Endothelial cell of umbilical vein (primary cell): ENCODE data around the gene EXOC3L1. TPM values are rescaled to one million over a fixed set of nuclear protein-coding genes. Genes with fewer than 3 reads are reported as not detected.

ENCODE experiments used
- BruUV-seq: library from RNA; stranded (reverse); fragments of 400-500 nt; replicated peaks from 2 replicates; lab custom pipeline; 2021; lab: Mats Ljungman, UMichigan
- CTCF ChIA-PET: fragments of 300-600, 350-600 bp; sonication (Branson Sonifier 250); formaldehyde crosslinking; loops from one replicate; lab custom pipeline; 2021; ENCODE audit warnings: antibody characterized with exemption, inconsistent platforms; lab: Charles Lee
- POLR2A ChIA-PET: fragments of 300-600, 350-600 bp; sonication (Branson Sonifier 250); formaldehyde crosslinking; loops from one replicate; lab custom pipeline; 2021; ENCODE audit warnings: antibody characterized with exemption, inconsistent platforms; lab: Charles Lee
- DNase-seq: peaks from one replicate; pipeline ENCODE4 v3.0.0-alpha.2; 2011; ENCODE audit warnings: low read depth, low spot score
- FAIRE-seq: peaks from 2 replicates; lab custom pipeline; 2011; peaks lifted over from hg19 to GRCh38; lab: Jason Lieb, UNC
- H2AFZ ChIP-seq: 2 replicates; pipeline ENCODE4 v1.6.0; 2012; ENCODE audit warnings: low read depth, low read length, control low read depth, inconsistent platforms
- H3K27ac ChIP-seq: 2 replicates; pipeline ENCODE4 v1.5.1; 2011; ENCODE audit warnings: low read depth, mild to moderate bottlenecking, control low read depth, low read length, moderate library complexity; ENCODE audit not compliant: insufficient read depth
- H3K27me3 ChIP-seq, 2 experiments: 2 replicates each; pipeline versions ENCODE4 v1.6.0 to v1.6.1; 2011; ENCODE audit warnings: low read length in 2 of 2, mixed read lengths in 1 of 2; ENCODE audit not compliant: control insufficient read depth in 2 of 2, insufficient read depth in 2 of 2
- H3K36me3 ChIP-seq, 2 experiments: 2 replicates in 1 of 2; 3 replicates in 1 of 2; pipeline ENCODE4 v1.5.1; 2011; ENCODE audit warnings: low read length in 2 of 2, mild to moderate bottlenecking in 1 of 2, moderate library complexity in 1 of 2; ENCODE audit not compliant: control insufficient read depth in 2 of 2, insufficient read depth in 2 of 2; ENCODE audit errors: extremely low read depth in 1 of 2
- H3K4me1 ChIP-seq: 3 replicates; pipeline ENCODE4 v1.5.1; 2011; ENCODE audit warnings: mild to moderate bottlenecking, low read length; ENCODE audit not compliant: control insufficient read depth, insufficient read depth; ENCODE audit errors: extremely low read depth
- H3K4me2 ChIP-seq: 2 replicates; pipeline ENCODE4 v1.6.1; 2011; ENCODE audit warnings: low read length, control low read depth, mixed read lengths; ENCODE audit not compliant: insufficient read depth
- H3K4me3 ChIP-seq, 3 experiments: fragments of 200-600 bp in 1 of 3; sonication (generic), shearing (Covaris generic) in 1 of 3; replicated peaks in 1 of 3; 2 replicates each; pipeline ENCODE4 v1.5.1; 2011 to 2016; ENCODE audit warnings: control low read depth in 3 of 3, low read length in 3 of 3, mild to moderate bottlenecking in 2 of 3, inconsistent platforms in 1 of 3, low read depth in 1 of 3, moderate library complexity in 1 of 3; ENCODE audit not compliant: insufficient read depth in 1 of 3
- H3K79me2 ChIP-seq: 2 replicates; pipeline ENCODE4 v1.6.0; 2012; ENCODE audit warnings: low read length, inconsistent platforms; ENCODE audit not compliant: control insufficient read depth, insufficient read depth
- H3K9ac ChIP-seq: replicated peaks from 2 replicates; pipeline ENCODE3; 2011; ENCODE audit warnings: low read length, control low read depth; ENCODE audit not compliant: insufficient read depth; ENCODE audit errors: extremely low read depth
- H3K9me1 ChIP-seq: replicated peaks from 3 replicates; pipeline ENCODE4 v1.6.0; 2011; ENCODE audit warnings: mild to moderate bottlenecking, low read length; ENCODE audit not compliant: control insufficient read depth, insufficient read depth; ENCODE audit errors: extremely low read depth
- H3K9me3 ChIP-seq: replicated peaks from 2 replicates; pipeline ENCODE4 v1.5.1; 2012; ENCODE audit warnings: low read length, inconsistent platforms; ENCODE audit not compliant: control insufficient read depth, insufficient read depth
- H4K20me1 ChIP-seq: replicated peaks from 2 replicates; pipeline ENCODE3; 2011; ENCODE audit warnings: mild to moderate bottlenecking, low read length; ENCODE audit not compliant: control insufficient read depth, insufficient read depth; ENCODE audit errors: extremely low read depth
- EZH2 ChIP-seq: IDR thresholded peaks from 2 replicates; pipeline ENCODE4 v1.6.1; 2012; ENCODE audit warnings: borderline replicate concordance, low read depth, mild to moderate bottlenecking, moderate library complexity, low read length, inconsistent platforms; ENCODE audit not compliant: severe bottlenecking
- FOS ChIP-seq: IDR thresholded peaks from 2 replicates; pipeline ENCODE4 v1.6.1; 2011; ENCODE audit warnings: mild to moderate bottlenecking, low read length, moderate library complexity, borderline replicate concordance; ENCODE audit not compliant: insufficient read depth
- GATA2 ChIP-seq: IDR thresholded peaks from 2 replicates; pipeline ENCODE4 v1.7.0; 2011; ENCODE audit warnings: low read depth, mild to moderate bottlenecking, moderate library complexity, mixed read lengths, low read length; ENCODE audit not compliant: insufficient read length, insufficient read depth
- JUN ChIP-seq: IDR thresholded peaks from 2 replicates; pipeline ENCODE4 v1.6.1; 2011; ENCODE audit warnings: borderline replicate concordance, low read depth; ENCODE audit not compliant: insufficient read length, insufficient read depth
- POLR2A ChIP-seq: IDR thresholded peaks from 2 replicates; pipeline ENCODE4 v1.6.1; 2012; ENCODE audit warnings: low read depth, mild to moderate bottlenecking, control low read depth, low read length
- POLR2AphosphoS5 ChIP-seq: IDR thresholded peaks from 2 replicates; pipeline ENCODE4 v1.6.1; 2012; ENCODE audit warnings: low read depth, mild to moderate bottlenecking, control low read depth, low read length, moderate library complexity; ENCODE audit not compliant: insufficient read depth
- dilution Hi-C: fragments of 300-500 bp; cut with MboI; formaldehyde crosslinking; loops from one replicate; pipeline ENCODE4 v1.15.0; 2019; ENCODE audit warnings: low sequenced_read_pairs; ENCODE audit not compliant: extremely low pct_ligation_motif_present
- intact Hi-C: fragments of 100-400 bp; cut with micrococcal nuclease; formaldehyde crosslinking; loops from one replicate; pipeline ENCODE4 v1.10.0; 2022
- polyA plus RNA-seq, 4 experiments: library from polyadenylated mRNA; depleted of rRNA in 3 of 4; stranded (reverse) in 3 of 4; unstranded in 1 of 4; fragments of >200 nt; gene quantifications; 2 replicates each; pipeline versions ENCODE4 v1.2.1 to v1.2.3, GENCODE V29; 2011 to 2012; ENCODE audit warnings: missing spikeins in 1 of 4
- total RNA-seq: library from RNA; stranded (reverse); gene quantifications from 2 replicates; pipeline ENCODE4 v1.2.3, GENCODE V29; 2021
- TF ChIP-seq, protein P1 (sequence below), 2 donors: IDR thresholded peaks; 1 replicate in 1 of 2; 2 replicates in 1 of 2; pipeline ENCODE4 v1.5.1; 2011; ENCODE audit warnings: low read length in 2 of 2, mild to moderate bottlenecking in 2 of 2, moderate library complexity in 2 of 2, control low read depth in 1 of 2, inconsistent platforms in 1 of 2, low read depth in 1 of 2; ENCODE audit not compliant: insufficient read depth in 1 of 2; ENCODE audit errors: extremely low read depth in 1 of 2
- TF ChIP-seq, protein P2 (sequence below): IDR thresholded peaks from 2 replicates; pipeline ENCODE4 v1.6.1; 2011; ENCODE audit not compliant: insufficient read depth, insufficient read length

Gene EXOC3L1
- total and polyA plus RNA-seq, 2 donors (not counting 3 experiments of a cell fraction or from before 2014, with no cell fraction given), result 10.8 to 11.6 TPM

- H3K4me3 ChIP-seq, result peak within 1 kb of the TSS; percentile 25 to 56 (median 30)
These were observed 39.0 kb downstream of the EXOC3L1 start, which contains the start of gene B3GNT9 for GRCh38 chr16:67150833-67151396. Gene B3GNT9 (minus strand): TSS chr16:67150998. CDS start chr16:67150485, 513 bp downstream.

GRCh38 chr16:67150047-67150832 is 39.7 kb downstream of the EXOC3L1 start:
- Histone ChIP-seq H3K79me2 (no peaks in the 10 kb centered on the region), H3K9me3 (no peaks in the 10 kb centered on the region), H3K27ac (no peak overlapping the region), H3K4me1 (peaks cover 3% of the 10 kb centered on the region), H3K4me3 (peak overlapping the region; percentile 25 to 56 (median 30)), H3K4me2 (peak overlapping the region; percentile 57), H2AFZ (peak overlapping the region; percentile 87), H3K9ac (peak overlapping the region; percentile 39), H4K20me1 (no peaks in the 10 kb centered on the region), H3K27me3 (peaks cover 0 to 7% of the 10 kb centered on the region in 2 experiments), H3K9me1 (no peaks in the 10 kb centered on the region), H3K36me3 (peaks cover under 1 to 21% of the 10 kb centered on the region in 2 experiments)
- DNase-seq (peak; percentile 63), FAIRE-seq (no peak)
- dilution Hi-C loops, result no loop called here
- POLR2A ChIA-PET, result no interaction called here
- no TSS peak for BruUV-seq
- CTCF ChIA-PET, result interaction anchor here (1.0 to 8.2 kb wide), 6 partner anchors 131 to 196 kb away, joined by 3 to 302 read pairs (median 4); no protein-coding TSS in a partner anchor
- TF ChIP-seq POLR2AphosphoS5 (peak; percentile 46), JUN (no peak), FOS (no peak)
- TF ChIP-seq, protein P1, sequence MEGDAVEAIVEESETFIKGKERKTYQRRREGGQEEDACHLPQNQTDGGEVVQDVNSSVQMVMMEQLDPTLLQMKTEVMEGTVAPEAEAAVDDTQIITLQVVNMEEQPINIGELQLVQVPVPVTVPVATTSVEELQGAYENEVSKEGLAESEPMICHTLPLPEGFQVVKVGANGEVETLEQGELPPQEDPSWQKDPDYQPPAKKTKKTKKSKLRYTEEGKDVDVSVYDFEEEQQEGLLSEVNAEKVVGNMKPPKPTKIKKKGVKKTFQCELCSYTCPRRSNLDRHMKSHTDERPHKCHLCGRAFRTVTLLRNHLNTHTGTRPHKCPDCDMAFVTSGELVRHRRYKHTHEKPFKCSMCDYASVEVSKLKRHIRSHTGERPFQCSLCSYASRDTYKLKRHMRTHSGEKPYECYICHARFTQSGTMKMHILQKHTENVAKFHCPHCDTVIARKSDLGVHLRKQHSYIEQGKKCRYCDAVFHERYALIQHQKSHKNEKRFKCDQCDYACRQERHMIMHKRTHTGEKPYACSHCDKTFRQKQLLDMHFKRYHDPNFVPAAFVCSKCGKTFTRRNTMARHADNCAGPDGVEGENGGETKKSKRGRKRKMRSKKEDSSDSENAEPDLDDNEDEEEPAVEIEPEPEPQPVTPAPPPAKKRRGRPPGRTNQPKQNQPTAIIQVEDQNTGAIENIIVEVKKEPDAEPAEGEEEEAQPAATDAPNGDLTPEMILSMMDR (IDR thresholded peaks at IDR 0.05; ENCODE audit: extremely low read depth in 1 of 2, insufficient read depth in 1 of 2, low read depth in 1 of 2, low read length in 2 of 2), result peak in 1 of 2 donors; percentile 42
- intact Hi-C loops, result no loop called here

More at GRCh38 chr16:67150833-67151396, 39.0 kb downstream of the EXOC3L1 start, which contains the start of gene B3GNT9:
- TF ChIP-seq POLR2A (no peak), GATA2 (no peak), EZH2 (peak; percentile 10), FOS (no peak)
- TF ChIP-seq, protein P2, sequence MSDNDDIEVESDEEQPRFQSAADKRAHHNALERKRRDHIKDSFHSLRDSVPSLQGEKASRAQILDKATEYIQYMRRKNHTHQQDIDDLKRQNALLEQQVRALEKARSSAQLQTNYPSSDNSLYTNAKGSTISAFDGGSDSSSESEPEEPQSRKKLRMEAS, result no peak
- peaks cover 3% of the 10 kb centered on the region for H3K4me1 ChIP-seq
- intact Hi-C loops, result no loop called here
- FAIRE-seq, result no peak
- peaks cover 0 to 7% of the 10 kb centered on the region in 2 experiments for H3K27me3 ChIP-seq
- no peaks in the 10 kb centered on the region for H4K20me1 ChIP-seq
- H3K9me3 ChIP-seq, result no peaks in the 10 kb centered on the region
- BruUV-seq, result no TSS peak
- H3K27ac ChIP-seq, result no peak within 1 kb of the TSS
- H3K9ac ChIP-seq, result peak within 1 kb of the TSS; percentile 39
- peak within 1 kb of the TSS; percentile 57 for H3K4me2 ChIP-seq
- peak within 1 kb of the TSS; percentile 87 for H2AFZ ChIP-seq
- peaks cover 0 to 15% of the 10 kb centered on the region in 2 experiments for H3K36me3 ChIP-seq
- dilution Hi-C loops, result no loop called here
- no peaks in the 10 kb centered on the region for H3K9me1 ChIP-seq
- peak; percentile 58 for DNase-seq
- CTCF ChIA-PET, result interaction anchor here (1.0 to 8.2 kb wide), 7 partner anchors 21 to 197 kb away, joined by 3 to 302 read pairs (median 4); no protein-coding TSS in a partner anchor
- H3K79me2 ChIP-seq, result no peaks in the 10 kb centered on the region
- POLR2A ChIA-PET, result no interaction called here
